GM12878 (cell line): ENCODE results near the gene DPH7. TPM values are rescaled to one million over a fixed set of nuclear protein-coding genes. Genes with fewer than 3 reads are reported as not detected.

Experiments
- BHLHE40 ChIP-seq, 2 experiments: fragments of 450-650 bp in 1 of 2; IDR thresholded peaks; 2 replicates each; pipeline ENCODE4 v1.6.1; 2011 to 2017; ENCODE audit warnings: low read depth in 2 of 2, borderline replicate concordance in 1 of 2, improper control_type of control experiment in 1 of 2, low read length in 1 of 2, mild to moderate bottlenecking in 1 of 2
- CBX5 ChIP-seq: sonication (generic); IDR thresholded peaks from 2 replicates; pipeline ENCODE4 v1.6.1; 2016; ENCODE audit warnings: low read depth, moderate library complexity, mild to moderate bottlenecking, inconsistent platforms
- E2F8 ChIP-seq: fragments of 450-650 bp; IDR thresholded peaks from 2 replicates; pipeline ENCODE4 v1.6.1; 2018; ENCODE audit warnings: mild to moderate bottlenecking, low read depth, moderate library complexity; ENCODE audit not compliant: partially characterized antibody
- EED ChIP-seq: sonication (generic); IDR thresholded peaks from 2 replicates; pipeline ENCODE4 v1.6.1; 2016; ENCODE audit warnings: antibody characterized with exemption, low read depth
- FOXK2 ChIP-seq: fragments of 450-650 bp; IDR thresholded peaks from 2 replicates; pipeline ENCODE4 v1.6.1; 2017; ENCODE audit warnings: mild to moderate bottlenecking, moderate library complexity
- HDAC2 ChIP-seq: fragments of 200-600 bp; sonication (generic); IDR thresholded peaks from 2 replicates; pipeline ENCODE4 v1.6.1; 2017
- HDAC6 ChIP-seq: fragments of 200-600 bp; sonication (generic); IDR thresholded peaks from one replicate; pipeline ENCODE4 v1.8.0; 2017; ENCODE audit warnings: antibody characterized with exemption; ENCODE audit not compliant: unreplicated experiment
- IRF3 ChIP-seq: fragments of 450-650 bp; IDR thresholded peaks from 2 replicates; pipeline ENCODE4 v1.6.1; 2014; ENCODE audit warnings: mild to moderate bottlenecking
- IRF5 ChIP-seq: fragments of 450-650 bp; IDR thresholded peaks from 2 replicates; pipeline ENCODE4 v1.6.1; 2017; ENCODE audit warnings: borderline replicate concordance
- KAT2A ChIP-seq: conservative IDR thresholded peaks from 2 replicates; pipeline ENCODE4 v1.6.1; 2011; ENCODE audit warnings: low read depth, low read length; ENCODE audit not compliant: control insufficient read depth
- LARP7 ChIP-seq: fragments of 450-650 bp; IDR thresholded peaks from 2 replicates; pipeline ENCODE4 v1.6.1; 2017; ENCODE audit warnings: mild to moderate bottlenecking
- MEF2A ChIP-seq: IDR thresholded peaks from 2 replicates; pipeline ENCODE4 v1.6.1; 2011; ENCODE audit warnings: low read depth, mild to moderate bottlenecking, low read length, moderate library complexity; ENCODE audit not compliant: insufficient read depth
- MTA3 ChIP-seq: IDR thresholded peaks from 2 replicates; pipeline ENCODE4 v1.6.1; 2012; ENCODE audit warnings: low read length, inconsistent platforms, borderline replicate concordance
- RBBP5 ChIP-seq: fragments of 200-600 bp; sonication (generic); conservative IDR thresholded peaks from 2 replicates; pipeline ENCODE4 v1.6.1; 2016
- RELB ChIP-seq: fragments of 450-650 bp; IDR thresholded peaks from 2 replicates; pipeline ENCODE4 v1.6.1; 2017; ENCODE audit warnings: low read depth, mild to moderate bottlenecking, moderate library complexity
- SRF ChIP-seq, 2 experiments: IDR thresholded peaks; 2 replicates each; pipeline ENCODE4 v1.6.1; 2011; ENCODE audit warnings: low read depth in 2 of 2, low read length in 2 of 2, mild to moderate bottlenecking in 1 of 2, moderate library complexity in 1 of 2
- YY1 ChIP-seq: IDR thresholded peaks from 2 replicates; pipeline ENCODE4 v1.6.1; 2011; ENCODE audit warnings: low read depth, mild to moderate bottlenecking, low read length
- ZNF592 ChIP-seq: fragments of 450-650 bp; IDR thresholded peaks from 2 replicates; pipeline ENCODE4 v1.6.1; 2017; ENCODE audit warnings: mild to moderate bottlenecking, moderate library complexity
- polyA plus RNA-seq, 11 experiments: library from polyadenylated mRNA; depleted of rRNA in 4 of 11; unstranded in 6 of 11; stranded (reverse) in 5 of 11; fragments of >200 nt; fragmentation: Nextera tagmentation in 4 of 11; fragmentation: Illumina TruSeq in 1 of 11; extraction: Ambion mirVana in 4 of 11; extraction: Trizol in 1 of 11; gene quantifications; 1 replicate in 1 of 11; 2 replicates in 10 of 11; pipeline versions ENCODE4 v1.2.1 to v1.2.3, GENCODE V29; 2011 to 2016; ENCODE audit warnings: inconsistent platforms in 2 of 11, missing spikeins in 2 of 11, low read depth in 1 of 11
- total RNA-seq, 4 experiments: library from RNA; depleted of rRNA in 3 of 4; stranded (reverse); fragments of >200 nt in 3 of 4; fragmentation: Illumina TruSeq in 1 of 4; extraction: Trizol in 1 of 4; gene quantifications; 2 replicates each; pipeline versions ENCODE4 v1.2.1 to v1.2.3, GENCODE V29; 2013 to 2021

DPH7 gene
- total and polyA plus RNA-seq, 10 of the 15 experiments (the other 5 are each of a cell fraction or from before 2014, with no cell fraction given) = 8.7 to 40.0 (median 28.1) TPM

- TF ChIP-seq ZNF592 (no peak; the same call in 1 of the 2 replicates), HDAC2 (no peak), IRF5 (no peak), FOXK2 (peak; percentile 11; the same call in 1 of the 2 replicates), LARP7 (peak; percentile 99), EED (no peak), CBX5 (peak; percentile 90; the same call in 1 of the 2 replicates), KAT2A (no peak), YY1 (peak; percentile 87), MTA3 (no peak), RBBP5 (no peak), IRF3 (no peak), RELB (0 out of 2 replicates have a peak, but pooled peaks have one; percentile 22), SRF (IDR thresholded peaks at IDR 0.05; ENCODE audit: low read depth in 2 of 2, low read length in 2 of 2) (peak in 1 of 2 experiments; percentile 69; a peak in 2 of 4 replicates), E2F8 (no peak), BHLHE40 (IDR thresholded peaks at IDR 0.05; ENCODE audit: borderline replicate concordance in 1 of 2, low read depth in 2 of 2, low read length in 1 of 2) (peak; percentile 51 to 74; a peak in 2 of 4 replicates), MEF2A (peak; percentile 73; the same call in 1 of the 2 replicates), HDAC6 (no peak)
Observed at GRCh38 chr9:137578518-137579258, at the start of gene DPH7 (continued).
